GF-D8 (cell line): ENCODE measurements around the gene CCDC88B.
A peak's percentile ranks its signal among the peaks of the same experiment; 100 is the strongest.
"Not testable (repeated sequence)": the region's sequence is repeated elsewhere in the genome, so short reads cannot be mapped to it uniquely, and the experiment has no call there.

ENCODE experiments used
- DNase-seq: peaks from one replicate; lab custom pipeline; 2025; lab: John Stamatoyannopoulos, UW

The CCDC88B gene

GRCh38 chr11:64321026-64321425 is 19.0 kb upstream of the CCDC88B start:
- no peak for DNase-seq

- DNase-seq = no peak
Measured at GRCh38 chr11:64321533-64321932, 18.5 kb upstream of the CCDC88B start.

GRCh38 chr11:64322925-64323260 is 17.1 kb upstream of the CCDC88B start:
- no peak for DNase-seq

DNA sequence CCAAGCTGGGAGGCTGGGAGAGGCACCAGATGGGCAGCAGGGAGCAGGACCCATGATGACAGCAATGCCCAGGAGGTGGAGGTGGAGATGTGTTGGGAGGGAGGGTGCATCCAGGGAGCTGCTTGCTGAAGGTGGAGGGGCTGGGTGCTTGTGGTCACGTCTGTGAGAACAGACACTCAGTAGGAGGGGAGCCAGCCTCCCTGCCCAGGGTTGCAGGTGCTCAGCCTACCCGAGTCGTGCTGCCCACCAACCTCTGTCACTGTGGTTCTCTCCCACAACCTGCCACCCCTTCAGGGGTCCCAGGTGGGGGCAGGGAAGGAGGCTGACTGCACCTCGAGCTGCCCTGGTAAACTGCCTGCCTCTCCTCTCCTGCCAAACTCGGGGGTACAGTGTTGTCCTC is 16.6 kb upstream of the CCDC88B start:
- no peak for DNase-seq

GRCh38 chr11:64323984-64324383 is 16.0 kb upstream of the CCDC88B start:
- not testable (repeated sequence) for DNase-seq

DNA sequence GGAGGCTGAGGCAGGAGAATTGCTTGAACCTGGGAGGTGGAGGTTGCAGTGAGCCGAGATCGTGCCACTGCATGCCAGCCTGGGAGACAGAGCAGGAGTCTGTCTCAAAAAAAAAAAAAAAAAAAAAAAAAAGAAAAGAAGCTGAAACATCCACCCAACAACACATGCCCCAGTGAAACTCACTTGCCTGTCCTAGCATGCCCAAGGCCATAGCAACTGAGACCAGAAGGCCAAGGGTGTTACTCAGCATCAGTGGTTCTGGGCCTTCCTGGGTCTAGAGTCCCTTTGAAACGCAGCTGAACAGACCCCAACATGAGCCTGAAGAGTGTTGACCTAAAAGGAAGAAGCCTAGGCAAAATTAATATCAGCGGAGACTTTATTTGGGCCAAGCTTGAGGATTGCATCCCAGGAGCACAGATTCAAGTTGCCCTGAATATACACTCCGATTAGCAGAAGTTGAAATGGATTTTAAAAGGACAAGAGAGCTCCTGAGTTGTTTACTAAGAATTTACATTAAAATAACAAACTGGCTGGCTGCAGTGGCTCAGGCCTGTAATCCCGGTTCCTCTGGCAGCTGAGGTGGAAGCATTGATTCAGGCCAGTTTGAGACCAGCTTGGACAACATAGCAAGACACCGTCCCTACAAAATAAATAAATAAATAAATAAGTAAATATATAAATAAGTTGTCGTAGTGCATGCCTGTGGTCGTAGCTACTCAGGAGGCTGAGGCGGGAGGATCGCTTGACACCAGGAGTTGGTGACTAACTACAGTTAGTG is 15.1 kb upstream of the CCDC88B start:
- DNase-seq = no peak

GRCh38 chr11:64327375-64327774 is 12.6 kb upstream of the CCDC88B start:
- DNase-seq = no peak

DNA sequence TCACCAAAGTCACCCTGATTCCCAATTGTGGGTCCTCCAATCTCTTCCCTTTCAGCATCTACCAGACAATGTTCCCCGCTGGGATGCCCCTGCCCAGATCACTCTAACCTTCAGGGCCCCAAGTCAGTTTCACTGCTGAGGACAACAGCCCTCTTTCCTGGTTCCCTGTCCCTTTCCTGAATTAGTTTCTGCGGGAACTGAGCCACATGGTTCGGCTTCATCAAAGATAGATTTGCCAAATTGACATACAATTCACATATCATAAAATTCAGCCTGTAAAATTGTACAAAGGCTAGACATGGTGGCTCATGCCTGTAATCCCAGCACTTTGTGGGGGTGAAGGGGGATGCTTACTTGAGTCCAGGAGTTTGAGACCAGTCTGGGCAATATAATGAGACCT is 12.0 kb upstream of the CCDC88B start:
- DNase-seq = no peak

DNA sequence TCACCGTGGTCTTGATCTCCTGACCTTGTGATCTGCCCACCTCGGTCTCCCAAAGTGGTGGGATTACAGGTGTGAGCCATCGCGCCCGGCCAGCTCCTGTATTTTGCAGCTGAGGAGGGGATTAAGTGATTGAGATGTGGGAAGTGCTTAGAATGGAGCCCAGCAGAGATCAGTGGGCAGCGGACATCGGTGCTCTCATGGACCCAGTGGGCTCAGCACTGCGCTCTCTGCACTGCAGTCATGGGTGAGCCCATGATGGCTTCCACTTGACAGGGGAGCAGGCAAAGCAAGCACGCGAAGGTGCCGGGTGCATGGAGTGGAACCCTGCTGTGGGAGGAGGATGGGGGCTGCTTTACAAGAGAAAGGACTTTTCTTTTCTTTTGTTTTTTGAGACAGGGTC is 9.1 kb upstream of the CCDC88B start:
- DNase-seq = no peak

- DNase-seq = peak; percentile 78
Measured at GRCh38 chr11:64331569-64332371, 8.2 kb upstream of the CCDC88B start.

DNA sequence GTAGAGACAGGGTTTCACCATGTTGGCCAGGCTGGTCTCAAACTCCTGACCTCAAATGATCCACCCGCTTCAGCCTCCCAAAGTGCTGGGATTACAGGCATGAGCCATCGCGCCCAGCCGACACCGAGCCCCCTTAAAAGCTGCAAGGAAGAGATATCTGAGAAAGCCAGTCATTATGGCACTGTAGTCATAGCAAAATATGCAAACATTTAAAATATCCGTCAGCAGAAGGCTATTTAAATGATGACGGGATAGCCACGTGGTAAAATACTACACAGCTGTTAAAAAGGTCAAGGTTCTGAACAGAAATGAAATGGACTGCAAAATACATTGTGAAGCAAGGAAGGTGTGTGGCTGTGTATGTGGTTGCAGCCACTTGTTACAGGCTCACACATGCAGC is 6.4 kb upstream of the CCDC88B start:
- no peak for DNase-seq

DNA sequence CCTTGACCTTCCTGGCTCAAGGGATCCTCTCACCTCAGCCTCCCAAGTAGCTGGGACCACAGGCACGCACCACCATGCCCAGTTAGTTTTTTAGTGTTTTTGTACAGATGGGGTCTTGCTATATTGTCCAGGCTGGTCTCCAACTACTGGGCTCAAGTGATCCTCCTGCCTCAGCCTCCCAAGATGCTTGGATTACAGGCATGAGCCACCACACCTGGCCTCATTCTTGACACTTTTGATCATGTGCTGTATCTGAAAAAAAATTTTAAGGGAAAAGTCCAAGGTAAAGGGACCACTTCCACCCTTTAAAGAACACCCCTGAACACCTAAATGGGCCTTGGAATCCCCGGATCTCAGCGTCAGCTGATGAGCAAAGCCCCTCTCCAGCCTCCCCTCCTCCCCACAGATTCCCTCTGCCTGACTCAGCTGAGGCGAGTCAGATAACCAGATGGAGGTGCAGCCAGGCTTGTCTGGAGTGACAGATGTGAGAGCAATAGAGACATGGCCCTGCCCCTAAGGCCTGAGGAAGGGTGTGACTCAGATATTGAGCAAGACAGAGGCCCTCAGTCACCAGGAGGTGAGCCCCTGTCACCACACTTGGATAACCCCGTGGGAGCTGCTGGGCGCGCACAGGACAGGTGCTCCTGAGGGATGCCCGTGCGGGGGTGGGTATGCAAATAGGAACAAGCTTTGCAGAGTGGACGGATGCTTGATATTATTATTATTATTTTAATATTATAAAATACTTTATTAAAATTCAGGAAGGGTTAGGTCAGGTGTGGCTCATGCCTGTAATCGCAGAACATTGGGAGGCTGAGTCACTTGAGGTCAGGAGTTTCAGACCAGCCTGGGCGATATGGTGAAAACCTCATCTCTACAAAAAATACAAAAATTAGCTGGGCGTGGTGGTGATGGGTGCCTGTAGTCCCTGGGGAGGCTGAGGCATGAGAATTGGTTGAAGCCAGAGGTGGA is 5.0 kb upstream of the CCDC88B start:
- peak; percentile 82 for DNase-seq

DNA sequence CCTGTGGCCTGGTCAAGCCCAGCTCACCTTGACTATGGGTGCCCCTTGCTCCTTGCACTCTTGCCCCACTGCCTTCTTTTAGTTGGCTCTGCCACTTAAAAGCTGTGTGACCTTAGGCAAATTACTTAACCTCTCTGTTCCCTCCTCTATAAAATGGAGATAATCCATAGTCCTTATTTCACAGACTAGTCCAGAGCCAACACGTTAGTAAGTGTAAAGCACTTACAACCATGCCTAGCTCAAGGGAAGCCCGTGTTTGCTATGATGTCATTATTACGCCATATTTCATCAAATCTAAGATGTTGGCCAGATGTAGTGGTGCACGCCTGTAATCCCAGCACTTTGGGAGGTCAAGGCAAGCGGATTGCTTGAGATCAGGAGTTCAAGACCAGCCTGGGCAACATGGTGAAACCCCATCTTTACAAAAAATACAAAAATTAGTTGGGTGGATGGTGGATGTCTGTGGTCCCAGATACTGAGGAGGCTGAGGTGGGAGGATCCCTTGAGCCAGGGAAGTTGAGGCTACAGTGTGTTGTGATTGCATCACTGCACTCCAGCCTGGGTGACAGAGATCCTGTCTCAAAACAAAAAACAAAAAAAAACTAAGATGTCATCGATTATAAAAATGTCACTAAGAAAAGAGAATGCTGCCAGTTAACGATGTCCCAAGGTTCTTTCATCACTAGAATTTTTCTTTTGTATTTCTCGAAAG is 2.3 kb upstream of the CCDC88B start:
- DNase-seq = no peak

DNA sequence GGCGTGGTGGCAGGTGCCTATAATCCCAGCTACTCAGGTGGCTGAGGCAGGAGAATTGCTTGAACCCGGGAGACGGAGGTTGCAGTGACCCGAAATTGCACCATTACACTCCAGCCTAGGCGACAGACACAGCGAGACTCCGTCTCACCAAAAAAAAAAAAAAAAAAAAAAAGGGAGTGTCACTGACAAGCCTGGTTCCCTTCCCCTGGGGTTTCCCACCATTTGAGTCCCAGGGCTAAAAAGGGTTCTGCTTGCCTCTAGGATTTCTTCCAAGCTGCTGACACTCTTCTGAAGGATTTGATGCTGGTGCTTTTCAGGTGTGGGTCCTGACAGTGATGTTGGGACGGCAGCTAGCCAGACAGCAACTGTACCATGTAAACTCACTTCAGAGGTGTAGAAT is 1.3 kb upstream of the CCDC88B start:
- no peak for DNase-seq

- no peak for DNase-seq
Measured at GRCh38 chr11:64339286-64339685, 718 bp upstream of the CCDC88B start.

DNA sequence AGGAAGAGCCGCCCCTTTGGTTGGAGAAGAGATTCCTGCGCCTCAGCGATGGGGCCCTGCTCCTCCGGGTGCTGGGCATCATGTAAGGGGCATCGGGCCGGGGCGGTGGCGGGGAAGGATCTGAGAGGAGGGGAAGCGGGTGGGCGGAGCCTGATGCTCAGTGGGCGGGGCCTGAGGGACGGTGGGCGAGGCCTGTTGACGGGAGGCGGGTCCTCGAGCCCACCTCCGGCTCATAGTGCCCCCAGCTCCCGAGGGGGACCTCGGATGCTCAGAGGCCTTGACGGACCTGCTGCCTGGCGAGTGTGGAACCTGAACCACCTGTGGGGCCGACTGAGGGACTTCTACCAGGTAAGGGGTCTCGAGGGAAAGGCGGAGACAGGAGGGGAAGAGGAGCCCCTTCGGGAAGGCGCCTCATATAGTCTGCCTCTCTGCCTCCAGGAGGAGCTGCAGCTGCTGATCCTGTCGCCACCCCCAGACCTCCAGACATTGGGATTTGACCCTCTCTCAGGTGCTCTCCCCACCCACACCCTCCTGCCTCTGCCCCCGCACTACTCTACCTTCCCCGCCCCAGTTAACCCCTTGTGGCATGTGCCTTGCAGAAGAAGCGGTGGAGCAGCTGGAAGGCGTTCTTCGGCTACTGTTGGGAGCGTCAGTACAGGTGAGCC is 799 bp downstream of the CCDC88B start:
- DNase-seq = no peak

- DNase-seq = no peak
Measured at GRCh38 chr11:64341429-64341828, 1.4 kb downstream of the CCDC88B start.

DNA sequence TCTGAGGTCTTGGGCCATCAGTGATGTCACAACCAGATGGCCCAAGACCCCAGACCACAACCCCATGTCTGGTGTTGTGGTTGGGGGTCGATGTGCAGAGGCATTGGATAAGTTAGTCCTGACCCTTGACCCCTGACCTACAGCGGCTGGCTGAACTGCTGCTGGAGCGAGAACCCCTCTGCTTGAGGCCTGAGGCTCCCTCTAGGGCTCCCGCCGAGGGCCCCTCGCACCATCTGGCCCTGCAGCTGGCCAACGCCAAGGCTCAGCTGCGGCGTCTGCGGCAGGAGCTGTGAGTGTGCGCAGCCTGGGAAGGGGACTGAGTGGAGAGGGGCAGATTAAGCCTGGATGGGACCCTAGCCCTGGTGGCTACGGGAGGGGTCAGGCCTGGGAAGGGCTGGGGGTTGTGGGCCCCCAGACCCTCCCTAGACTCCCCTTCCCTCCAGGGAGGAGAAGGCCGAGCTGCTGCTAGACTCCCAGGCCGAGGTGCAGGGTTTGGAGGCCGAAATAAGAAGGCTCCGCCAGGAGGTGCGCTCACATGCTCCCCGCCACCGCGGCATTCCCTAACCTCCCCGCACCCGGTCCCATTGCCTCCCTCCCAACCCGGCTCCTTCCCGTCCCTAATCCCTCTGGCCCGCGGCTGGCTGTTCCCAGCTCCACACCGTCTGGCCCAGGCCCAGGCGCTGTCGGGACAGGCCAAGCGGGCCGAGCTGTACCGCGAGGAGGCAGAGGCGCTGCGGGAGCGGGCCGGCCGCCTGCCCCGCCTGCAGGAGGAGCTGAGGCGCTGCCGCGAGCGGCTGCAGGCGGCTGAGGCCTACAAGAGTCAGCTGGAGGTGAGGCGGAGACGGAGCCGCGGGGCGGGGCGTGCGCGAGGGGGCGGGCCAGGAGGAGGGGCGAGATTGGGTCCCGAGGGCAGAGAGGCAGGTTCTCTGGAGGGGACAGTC is 2.1 kb downstream of the CCDC88B start:
- DNase-seq = no peak

- DNase-seq = no peak
Measured at GRCh38 chr11:64342869-64343745, 3.1 kb downstream of the CCDC88B start.
